CD4-positive, CD25-positive, alpha-beta regulatory T cell (primary cell): ENCODE measurements around the gene CTRB2. TPM values are rescaled to one million over a fixed set of nuclear protein-coding genes. Genes with fewer than 3 reads are reported as not detected.

Experiments used
- ATAC-seq, 2 donors: fragments of 150-1000 bp; cut with Tn5 transposase; one replicate each; pipeline ENCODE4 v1.10.0; 2021; ENCODE audit warnings: low read depth in 2 of 2, moderate number of reproducible peaks in 2 of 2, moderate library complexity in 1 of 2
- DNase-seq, 3 donors: peaks; one replicate each; pipeline versions ENCODE4 v3.0.0 to v3.0.0-alpha.2; 2012 to 2022; ENCODE audit warnings: mixed read lengths in 1 of 3
- H3K27ac ChIP-seq: one replicate; pipeline ENCODE4 v1.7.0; 2013; ENCODE audit warnings: mild to moderate bottlenecking, low read length; ENCODE audit not compliant: insufficient read depth, poor library complexity, severe bottlenecking
- H3K27me3 ChIP-seq: one replicate; pipeline ENCODE4 v1.7.0; 2013; ENCODE audit warnings: low read length; ENCODE audit not compliant: control insufficient read depth, insufficient read depth
- H3K36me3 ChIP-seq: one replicate; pipeline ENCODE4 v1.7.0; 2013; ENCODE audit warnings: mild to moderate bottlenecking, low read length, moderate library complexity; ENCODE audit not compliant: control insufficient read depth, insufficient read depth
- H3K4me1 ChIP-seq: 2 replicates; pipeline ENCODE4 v1.7.0; 2013; ENCODE audit warnings: mild to moderate bottlenecking, low read length; ENCODE audit not compliant: insufficient read depth, control insufficient read depth, poor library complexity, severe bottlenecking
- H3K4me3 ChIP-seq: one replicate; pipeline ENCODE4 v1.7.0; 2013; ENCODE audit warnings: low read depth, mild to moderate bottlenecking, low read length, moderate library complexity
- H3K9me3 ChIP-seq, 2 experiments: 1 replicate in 1 of 2; 2 replicates in 1 of 2; pipeline ENCODE4 v1.7.0; 2013; ENCODE audit warnings: low read length in 2 of 2, mild to moderate bottlenecking in 1 of 2, moderate library complexity in 1 of 2; ENCODE audit not compliant: control insufficient read depth in 2 of 2
- H3K27ac Mint-ChIP-seq, 3 donors: one replicate each; pipeline ENCODE4 v1.8.0; 2020 to 2022; ENCODE audit warnings: mild to moderate bottlenecking in 3 of 3, mixed read lengths in 3 of 3, moderate library complexity in 2 of 3
- H3K27me3 Mint-ChIP-seq: one replicate; pipeline ENCODE4 v1.8.0; 2022; ENCODE audit warnings: mild to moderate bottlenecking, mixed read lengths
- H3K36me3 Mint-ChIP-seq: one replicate; pipeline ENCODE4 v1.8.0; 2020; ENCODE audit warnings: mixed read lengths
- H3K4me1 Mint-ChIP-seq, 4 donors: one replicate each; pipeline ENCODE4 v1.8.0; 2020 to 2022; ENCODE audit warnings: mixed read lengths in 4 of 4, mild to moderate bottlenecking in 1 of 4
- H3K4me3 Mint-ChIP-seq, 4 donors: one replicate each; pipeline ENCODE4 v1.8.0; 2020 to 2022; ENCODE audit warnings: mild to moderate bottlenecking in 4 of 4, mixed read lengths in 4 of 4, moderate library complexity in 3 of 4
- H3K9me3 Mint-ChIP-seq, 7 donors: one replicate each; pipeline ENCODE4 v1.8.0; 2020 to 2022; ENCODE audit warnings: mixed read lengths in 7 of 7, mild to moderate bottlenecking in 3 of 7, moderate library complexity in 2 of 7
- polyA plus RNA-seq, 4 donors: library from polyadenylated mRNA; unstranded; fragments of 300-500 nt; fragmentation: Illumina TruSeq; gene quantifications; one replicate each; pipeline ENCODE4 v1.2.3, GENCODE V29; 2021
- total RNA-seq: library from RNA; stranded (reverse); gene quantifications from one replicate; pipeline ENCODE4 v1.2.3, GENCODE V29; 2022

CTRB2 gene
- total RNA-seq: not detected
- polyA plus RNA-seq: not detected

GRCh38 chr16:75206749-75207451 is at the start of gene CTRB2:
TSS of gene CTRB2 (minus strand) at chr16:75207161. CDS start at chr16:75207141, 20 bp downstream.
- ATAC-seq: no peak
- H3K4me3 ChIP-seq: no peak within 1 kb of the TSS
- H3K27ac ChIP-seq: no peak within 1 kb of the TSS
- H3K4me3 Mint-ChIP-seq: no peak within 1 kb of the TSS
- no peaks in the 10 kb centered on the region for H3K36me3 Mint-ChIP-seq
- H3K27me3 ChIP-seq: no peaks in the 10 kb centered on the region
- H3K27me3 Mint-ChIP-seq: no peaks in the 10 kb centered on the region
- H3K9me3 ChIP-seq: no peaks in the 10 kb centered on the region
- H3K4me1 Mint-ChIP-seq: peaks cover 0 to 2% (median under 1%) of the 10 kb centered on the region in 4 donors
- no peaks in the 10 kb centered on the region for H3K9me3 Mint-ChIP-seq
- no peak for DNase-seq
- H3K27ac Mint-ChIP-seq: peak within 1 kb of the TSS in 1 of 3 donors; percentile 66
- no peaks in the 10 kb centered on the region for H3K36me3 ChIP-seq
- H3K4me1 ChIP-seq: no peaks in the 10 kb centered on the region

GRCh38 chr16:75256059-75256571 is 49.2 kb upstream of the CTRB2 start:
- no peak overlapping the region for H3K4me3 ChIP-seq
- no peaks in the 10 kb centered on the region for H3K36me3 ChIP-seq
- no peaks in the 10 kb centered on the region for H3K9me3 ChIP-seq
- H3K4me1 ChIP-seq: peaks cover 6% of the 10 kb centered on the region
- Mint-ChIP-seq H3K4me3 (no peak overlapping the region), H3K27ac (no peak overlapping the region), H3K4me1 (peaks cover 0 to 6% (median 0%) of the 10 kb centered on the region in 4 donors), H3K36me3 (no peaks in the 10 kb centered on the region), H3K27me3 (peaks cover 35% of the 10 kb centered on the region), H3K9me3 (peaks cover 0 to 2% (median 0%) of the 10 kb centered on the region in 7 donors)
- DNase-seq (no peak), ATAC-seq (no peak)
- H3K27ac ChIP-seq: no peak overlapping the region
- H3K27me3 ChIP-seq: no peaks in the 10 kb centered on the region

- DNase-seq: no peak
- Histone ChIP-seq H3K36me3 (no peaks in the 10 kb centered on the region), H3K27me3 (no peaks in the 10 kb centered on the region), H3K4me3 (no peak overlapping the region), H3K4me1 (peaks cover 16% of the 10 kb centered on the region), H3K9me3 (no peaks in the 10 kb centered on the region), H3K27ac (no peak overlapping the region)
- Mint-ChIP-seq H3K36me3 (no peaks in the 10 kb centered on the region), H3K4me1 (peaks cover 0 to 13% (median 0%) of the 10 kb centered on the region in 4 donors), H3K27me3 (peaks cover 35% of the 10 kb centered on the region), H3K27ac (no peak overlapping the region), H3K9me3 (peaks cover 0 to 2% (median 0%) of the 10 kb centered on the region in 7 donors), H3K4me3 (no peak overlapping the region)
- no peak for ATAC-seq
These were observed 47.4 kb upstream of the CTRB2 start for GRCh38 chr16:75254359-75254837.

- H3K27me3 ChIP-seq: no peaks in the 10 kb centered on the region
These were observed 46.3 kb upstream of the CTRB2 start for GRCh38 chr16:75252946-75253911.

GRCh38 chr16:75252049-75252864 is 45.3 kb upstream of the CTRB2 start:
- H3K9me3 ChIP-seq: no peaks in the 10 kb centered on the region
- Mint-ChIP-seq H3K27ac (no peak overlapping the region), H3K4me3 (peak overlapping the region; percentile 28 to 80 (median 63)), H3K9me3 (peaks cover 0 to 2% (median 0%) of the 10 kb centered on the region in 7 donors), H3K36me3 (no peaks in the 10 kb centered on the region), H3K27me3 (peaks cover 46% of the 10 kb centered on the region), H3K4me1 (peaks cover 0 to 13% (median 0%) of the 10 kb centered on the region in 4 donors)
- no peaks in the 10 kb centered on the region for H3K36me3 ChIP-seq
- H3K27ac ChIP-seq: no peak overlapping the region
- peaks cover 16% of the 10 kb centered on the region for H3K4me1 ChIP-seq
- DNase-seq: no peak
- ATAC-seq: no peak
- no peak overlapping the region for H3K4me3 ChIP-seq
- H3K27me3 ChIP-seq: no peaks in the 10 kb centered on the region

More at GRCh38 chr16:75252946-75253911, 46.3 kb upstream of the CTRB2 start:
- no peaks in the 10 kb centered on the region for H3K9me3 ChIP-seq
- no peak for DNase-seq
- no peak overlapping the region for H3K27ac ChIP-seq
- Mint-ChIP-seq H3K27ac (peak overlapping the region in 1 of 3 donors; percentile 9), H3K27me3 (peaks cover 42% of the 10 kb centered on the region), H3K36me3 (no peaks in the 10 kb centered on the region), H3K4me1 (peaks cover 0 to 13% (median 0%) of the 10 kb centered on the region in 4 donors), H3K9me3 (peaks cover 0 to 2% (median 0%) of the 10 kb centered on the region in 7 donors), H3K4me3 (peak overlapping the region in 2 of 4 donors; percentile 28 to 63)
- H3K4me3 ChIP-seq: no peak overlapping the region
- no peaks in the 10 kb centered on the region for H3K36me3 ChIP-seq
- ATAC-seq: no peak
- H3K4me1 ChIP-seq: peaks cover 16% of the 10 kb centered on the region

GRCh38 chr16:75251280-75252048 is 44.5 kb upstream of the CTRB2 start, which contains the start of gene BCAR1:
TSS of gene BCAR1 (minus strand) at chr16:75251624. CDS start at chr16:75251482, 142 bp downstream.
- H3K27ac Mint-ChIP-seq: no peak within 1 kb of the TSS
- Histone ChIP-seq H3K36me3 (no peaks in the 10 kb centered on the region), H3K4me3 (no peak within 1 kb of the TSS), H3K4me1 (peaks cover 16% of the 10 kb centered on the region), H3K27me3 (no peaks in the 10 kb centered on the region), H3K27ac (no peak within 1 kb of the TSS), H3K9me3 (no peaks in the 10 kb centered on the region)
- H3K9me3 Mint-ChIP-seq: peaks cover 0 to 2% (median 0%) of the 10 kb centered on the region in 7 donors
- DNase-seq: no peak
- no peaks in the 10 kb centered on the region for H3K36me3 Mint-ChIP-seq
- H3K27me3 Mint-ChIP-seq: peaks cover 46% of the 10 kb centered on the region
- no peak for ATAC-seq
- H3K4me1 Mint-ChIP-seq: peaks cover 0 to 13% (median 0%) of the 10 kb centered on the region in 4 donors
- peak within 1 kb of the TSS; percentile 28 to 80 (median 66) for H3K4me3 Mint-ChIP-seq
